OCI-LY3 (cell line): ENCODE data around the gene LAMB4.

Source experiments
- CTCF ChIP-seq: fragments of 200-600, 300-600 bp; sonication (generic); IDR thresholded peaks from 2 replicates; pipeline ENCODE4 v1.5.1; 2014; ENCODE audit warnings: antibody characterized with exemption, low read length, low read depth
- EZH2phosphoT487 ChIP-seq: fragments of 200-600 bp; shearing (Covaris generic); IDR thresholded peaks from 2 replicates; pipeline ENCODE4 v1.6.1; 2018; ENCODE audit warnings: antibody characterized with exemption, mixed run types, low read depth

- TF ChIP-seq CTCF (no peak), EZH2phosphoT487 (no peak)
Observed at GRCh38 chr7:108055611-108056021, 74.5 kb downstream of the LAMB4 start.
